Measurements from ENCODE around the gene PRKAA1.

Gene PRKAA1

DNA sequence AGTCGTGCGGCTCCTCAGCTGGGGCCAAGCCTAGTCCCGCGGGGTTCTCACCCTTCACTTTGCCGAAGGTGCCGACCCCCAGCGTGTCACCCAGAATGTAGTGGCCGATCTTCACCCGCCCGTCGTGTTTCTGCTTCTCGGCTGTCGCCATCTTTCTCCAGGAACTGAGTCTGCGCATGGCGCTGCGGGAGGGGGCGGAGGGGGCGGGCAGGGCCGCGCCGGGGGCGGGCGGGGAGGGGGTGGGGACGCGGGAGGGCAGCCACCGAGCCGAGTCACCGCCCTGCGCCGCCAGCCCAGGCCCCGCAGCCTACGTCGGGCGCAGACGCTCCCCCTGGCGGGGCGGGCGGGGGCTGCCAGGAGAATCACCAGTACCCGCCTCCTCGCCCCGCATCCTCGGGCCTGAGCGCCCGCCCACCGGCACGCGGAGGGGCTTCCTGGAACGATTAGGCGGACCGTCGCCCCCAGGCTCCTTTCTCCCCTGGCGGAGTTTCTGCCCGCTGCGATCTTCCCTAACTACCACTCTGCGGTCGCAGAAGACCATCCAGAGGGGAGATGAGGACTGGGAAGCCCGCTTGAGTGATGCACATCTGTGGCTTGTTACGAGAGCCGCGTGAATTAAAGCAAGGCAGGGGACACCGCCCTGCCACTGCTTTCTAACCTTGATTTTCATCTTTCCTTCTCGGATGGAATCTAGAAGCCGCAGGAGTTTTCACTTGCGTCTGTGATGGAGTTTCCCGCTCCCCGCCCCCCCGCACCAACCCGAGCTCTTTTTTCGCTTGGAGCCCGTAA is at the start of gene PRKAA1:
PRKAA1 (minus strand) TSS at position 363 of the 789 bp plus-strand sequence; CDS start at position 178, 185 bp downstream.
- peak; percentile 74 for DNase-seq (ENCODE audit: low read depth, low spot score)

DNA sequence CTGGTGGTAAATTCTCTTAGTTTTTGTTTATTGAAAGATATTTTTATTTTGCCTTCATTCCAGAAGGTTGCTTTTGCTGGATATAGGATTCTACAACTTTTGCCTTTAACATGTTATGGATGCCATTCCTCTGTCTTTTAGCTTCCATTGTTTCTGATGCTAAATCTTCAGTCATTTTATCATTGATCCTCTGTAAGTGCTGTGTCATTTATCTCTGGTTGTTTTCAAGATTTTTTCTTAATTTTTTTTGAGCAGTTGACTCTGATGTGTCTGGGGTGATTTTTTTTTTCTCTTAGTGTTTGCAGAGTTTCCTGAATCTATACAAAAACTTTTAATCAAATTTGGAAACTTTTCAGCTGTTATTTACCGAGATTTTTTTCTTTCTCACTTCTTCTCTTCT is 49.4 kb upstream of the PRKAA1 start:
- DNase-seq (ENCODE audit: low read depth, low spot score): no peak

DNA sequence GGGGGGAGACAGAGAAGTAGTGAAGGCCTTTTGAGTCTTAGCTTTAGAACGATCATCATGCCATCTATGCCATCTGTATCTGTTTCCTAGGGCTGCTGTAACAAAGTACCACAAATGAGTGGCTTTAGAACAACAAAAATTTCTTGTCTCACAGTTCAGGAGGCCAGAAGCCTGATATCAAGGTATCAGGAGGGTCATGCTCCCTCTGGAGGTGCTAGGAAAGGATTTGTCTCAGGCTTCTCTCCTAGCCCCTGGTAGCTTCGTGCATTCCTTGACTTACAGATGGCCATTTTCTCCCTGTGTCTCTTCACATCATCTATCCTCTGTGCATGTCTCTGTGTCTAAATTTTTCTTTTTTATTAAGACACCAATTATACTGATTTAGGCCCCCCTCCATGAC is 48.2 kb upstream of the PRKAA1 start:
- DNase-seq (ENCODE audit: low read depth, low spot score): no peak

DNA sequence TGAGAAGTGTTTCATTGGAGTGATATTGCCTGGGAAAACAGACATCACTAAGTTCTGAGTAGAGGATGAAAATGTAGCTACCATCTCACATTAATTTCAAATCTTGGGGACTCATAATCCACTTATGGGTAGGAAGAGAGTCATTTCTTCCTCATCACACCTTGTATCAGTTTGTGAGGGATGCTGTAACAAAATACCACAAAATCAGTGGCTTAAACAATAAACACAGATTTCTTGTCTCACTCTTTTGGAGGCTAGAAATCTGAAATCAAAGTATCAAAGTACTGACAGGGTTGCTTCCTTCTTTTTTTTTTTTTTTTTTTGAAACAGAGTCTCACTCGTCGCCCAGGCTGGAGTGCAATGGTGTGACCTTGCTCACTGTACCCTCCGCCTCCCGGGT is 46.4 kb upstream of the PRKAA1 start:
- DNase-seq (ENCODE audit: low read depth, low spot score): no peak

DNA sequence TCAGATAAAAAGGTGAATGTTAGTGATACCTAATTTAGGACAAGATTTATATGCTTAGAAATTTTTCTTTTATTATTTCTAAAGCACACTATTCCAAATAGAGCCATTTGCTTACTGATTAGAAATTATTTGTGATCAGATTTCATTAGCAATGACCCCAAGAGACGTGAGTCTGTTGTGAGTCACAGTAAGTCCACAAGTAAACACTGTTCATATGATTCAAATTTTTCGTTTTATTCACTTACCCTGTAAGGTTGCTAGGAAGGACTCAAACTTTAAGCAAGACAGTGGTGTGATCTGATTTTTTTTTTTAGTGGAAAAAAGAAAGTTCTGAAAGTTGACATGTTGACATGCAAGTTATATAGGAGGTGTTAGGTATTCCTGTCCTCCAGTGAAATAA is 44.2 kb upstream of the PRKAA1 start:
- no peak for DNase-seq (ENCODE audit: low read depth, low spot score)

DNA sequence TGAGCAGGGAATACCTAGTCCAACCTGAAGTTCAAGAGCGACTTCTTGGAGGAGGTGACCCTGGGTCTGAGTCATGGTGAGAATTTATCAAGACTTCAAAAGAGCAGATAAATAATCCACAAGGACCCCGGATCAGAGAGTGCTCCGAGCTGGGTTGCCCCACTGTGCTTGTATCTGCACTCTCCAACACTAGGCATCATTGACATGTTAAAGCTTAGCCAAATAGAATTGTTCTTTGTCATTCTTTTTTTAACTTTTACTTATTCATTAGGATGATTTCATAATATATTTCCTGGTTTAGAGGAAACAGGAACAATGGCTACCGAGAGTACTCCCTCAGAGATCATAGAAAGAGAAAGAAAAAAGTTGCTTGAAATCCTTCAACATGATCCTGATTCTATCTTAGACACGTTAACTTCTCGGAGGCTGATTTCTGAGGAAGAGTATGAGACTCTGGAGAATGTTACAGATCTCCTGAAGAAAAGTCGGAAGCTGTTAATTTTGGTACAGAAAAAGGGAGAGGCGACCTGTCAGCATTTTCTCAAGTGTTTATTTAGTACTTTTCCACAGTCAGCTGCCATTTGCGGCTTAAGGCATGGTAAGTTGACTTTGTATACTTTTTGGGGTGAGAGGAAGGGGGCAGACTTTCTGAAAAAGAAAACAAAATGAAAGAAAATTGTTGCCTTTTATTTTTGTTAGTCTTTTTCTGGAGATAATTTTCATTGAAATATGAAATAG is 43.1 kb upstream of the PRKAA1 start, which contains the start of gene CARD6:
CARD6 (plus strand) TSS at position 300 of the 738 bp plus-strand sequence; CDS start at position 316, 16 bp downstream.
- no peak for DNase-seq (ENCODE audit: low read depth, low spot score)

DNA sequence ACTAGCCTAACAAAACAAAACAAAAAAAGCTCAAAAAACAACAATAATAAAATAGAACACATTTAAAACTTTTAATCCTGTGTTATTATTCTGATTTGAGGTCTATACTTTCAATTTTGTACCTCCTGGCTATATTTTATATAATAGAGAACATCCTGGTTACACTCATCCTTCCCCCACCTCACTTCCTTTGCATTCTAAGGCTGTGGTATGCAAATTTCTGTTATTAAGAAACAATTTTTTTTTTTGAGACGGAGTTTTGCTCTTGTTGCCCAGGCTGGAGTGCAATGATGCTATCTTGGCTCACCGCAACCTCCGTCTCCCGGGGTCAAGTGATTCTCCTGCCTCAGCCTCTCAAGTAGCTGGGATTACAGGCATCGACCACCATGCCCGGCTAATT is 39.9 kb upstream of the PRKAA1 start:
- DNase-seq (ENCODE audit: low read depth, low spot score): no peak

DNA sequence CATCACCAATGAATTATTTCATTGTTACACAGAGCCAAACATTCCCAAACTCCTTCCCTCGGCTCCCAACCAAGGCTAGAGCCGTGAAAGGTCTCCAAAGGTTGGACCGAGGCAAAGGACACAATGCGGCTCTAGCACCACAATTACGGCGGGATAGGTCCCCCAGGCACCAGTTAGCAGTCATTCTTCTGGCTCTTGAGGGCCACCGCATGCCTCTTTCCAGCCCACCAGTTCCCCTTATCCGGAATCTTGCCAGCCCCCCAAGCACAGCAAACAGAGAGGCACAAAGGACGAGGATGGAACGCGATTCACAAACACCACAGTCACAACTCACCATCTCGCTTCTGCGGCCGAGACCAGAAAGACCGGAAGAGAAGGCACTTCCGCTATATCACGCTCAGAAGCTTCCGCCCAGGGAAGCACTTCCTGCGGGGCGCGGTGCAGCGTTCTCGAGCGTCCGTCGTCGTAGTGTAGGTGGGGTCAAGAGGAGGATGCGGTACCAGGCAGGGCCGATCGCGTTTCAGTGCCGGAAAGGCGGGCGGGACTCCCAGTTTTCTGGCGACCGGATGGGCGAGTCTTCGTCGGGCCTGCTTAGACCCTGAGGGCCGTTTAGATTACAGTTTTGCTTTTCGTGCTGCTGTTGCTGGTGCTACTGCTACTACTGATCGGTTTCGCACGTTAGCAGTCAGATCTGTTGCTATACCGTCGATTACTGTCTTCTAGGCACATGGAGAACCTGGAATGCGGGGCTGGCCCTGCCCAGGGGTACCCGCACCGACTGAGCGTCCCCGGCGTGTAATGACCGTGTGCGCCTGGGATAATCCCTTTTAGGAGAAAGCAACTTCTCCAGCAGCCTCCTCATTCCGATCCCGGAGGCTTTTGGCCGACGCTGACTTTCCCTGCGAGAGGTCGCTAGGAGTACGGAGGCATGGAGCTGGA is 36.9 kb upstream of the PRKAA1 start, which contains the start of gene RPL37:
RPL37 (minus strand) TSS at position 374 of the 939 bp plus-strand sequence; CDS start at position 337, 37 bp downstream.
- DNase-seq (ENCODE audit: low read depth, low spot score): peak; percentile 89

DNA sequence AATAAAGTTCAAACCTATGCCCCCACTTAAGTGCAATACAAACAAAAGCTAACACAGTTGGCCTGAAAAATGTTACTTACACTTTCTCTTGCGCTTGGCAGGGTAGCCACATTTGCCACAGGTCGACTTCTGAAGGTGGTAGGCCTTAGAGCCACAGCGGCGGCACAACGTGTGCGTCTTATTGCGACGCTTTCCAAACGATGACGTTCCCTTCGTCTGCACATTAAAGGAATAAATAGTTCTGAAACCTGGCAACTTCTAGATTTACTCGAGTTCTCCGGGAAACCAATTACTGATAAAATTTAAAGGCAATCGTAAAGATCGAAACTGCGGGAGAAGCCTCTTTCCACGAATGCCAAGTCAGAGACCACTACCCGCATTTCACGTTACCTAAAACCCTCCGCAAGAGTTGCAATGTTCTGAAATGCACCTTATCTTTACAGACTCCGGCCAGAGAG is 36.2 kb upstream of the PRKAA1 start:
- no peak for DNase-seq (ENCODE audit: low read depth, low spot score)

DNA sequence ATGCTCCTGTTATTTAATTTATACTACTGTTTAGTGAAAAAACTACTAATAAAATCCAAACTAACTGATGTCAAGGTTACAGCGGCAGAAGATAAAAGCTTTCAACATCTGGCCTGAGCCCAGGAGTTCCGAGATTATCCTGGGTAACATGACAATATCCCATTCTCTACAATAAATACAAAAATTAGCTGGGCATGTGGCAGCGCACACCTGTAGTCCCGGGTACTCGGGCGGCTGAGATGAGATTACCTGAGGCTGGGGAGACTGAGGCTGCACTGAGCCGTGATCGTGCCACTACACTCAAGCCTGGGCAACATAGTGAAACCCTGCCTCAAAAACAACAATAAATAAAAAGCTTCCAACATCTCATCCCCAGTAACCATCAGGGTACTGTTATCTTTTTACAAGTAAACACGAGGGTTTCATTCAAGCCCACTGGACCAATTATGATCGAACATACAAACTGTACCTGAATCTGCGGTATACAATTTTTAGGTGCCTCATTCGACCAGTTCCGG is 35.6 kb upstream of the PRKAA1 start:
- no peak for DNase-seq (ENCODE audit: low read depth, low spot score)

DNA sequence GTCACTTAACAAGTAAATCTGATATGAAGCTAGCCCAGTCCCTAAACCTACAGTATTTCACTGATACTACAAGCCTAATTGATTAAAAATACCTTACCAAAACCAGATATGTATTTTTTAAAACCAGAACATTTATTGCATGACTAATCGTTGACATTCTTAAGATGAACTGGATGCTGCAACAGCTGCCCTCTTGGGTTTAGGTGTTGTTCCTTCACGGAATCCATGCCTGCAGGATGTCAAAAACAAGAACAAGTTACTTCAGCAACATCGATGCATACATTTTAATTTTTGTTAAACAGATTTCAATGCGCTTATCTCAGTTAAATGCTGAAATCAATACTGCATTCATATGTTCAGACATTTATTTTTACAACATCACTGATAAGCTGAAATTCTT is 34.2 kb upstream of the PRKAA1 start:
- DNase-seq (ENCODE audit: low read depth, low spot score): no peak

DNA sequence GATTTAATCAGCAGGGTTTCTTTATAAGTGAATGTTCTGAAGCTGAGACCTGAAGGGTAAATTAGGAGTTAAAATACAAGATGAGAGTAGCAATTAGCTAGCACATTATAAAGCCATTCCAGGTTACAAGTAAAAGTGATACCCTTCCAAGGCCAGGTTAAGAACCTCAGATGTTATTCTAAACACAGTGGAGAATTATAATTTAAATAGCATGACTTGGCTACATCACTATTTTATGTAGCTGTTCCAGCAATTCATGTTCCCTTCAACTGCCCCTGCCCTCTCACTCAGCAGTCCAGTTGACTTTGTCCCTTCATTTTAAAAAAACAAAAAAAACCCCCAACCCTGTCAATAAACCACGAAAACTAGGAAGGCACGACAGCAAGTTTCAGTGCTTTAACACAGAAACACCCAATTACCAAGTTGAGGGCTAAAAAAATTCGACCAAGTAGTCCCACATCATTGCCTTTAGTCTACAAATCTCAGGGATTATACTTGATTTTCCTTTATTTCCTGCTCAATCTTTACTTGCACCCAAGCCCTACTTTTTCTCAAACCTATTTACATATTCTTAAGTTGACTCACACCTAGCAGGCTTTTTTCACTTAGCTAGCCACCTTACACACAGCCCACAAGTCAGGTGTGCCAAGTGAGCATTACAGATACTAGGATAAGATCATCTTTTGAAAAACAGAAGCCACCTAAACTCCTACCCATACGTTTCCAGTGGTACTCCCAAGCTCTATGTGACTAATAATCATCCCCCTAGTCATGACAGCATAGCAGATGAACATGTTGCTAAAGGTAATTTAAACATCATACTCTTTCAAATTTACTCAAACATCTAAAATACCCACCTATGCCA is 33.4 kb upstream of the PRKAA1 start:
- DNase-seq (ENCODE audit: low read depth, low spot score): no peak

DNA sequence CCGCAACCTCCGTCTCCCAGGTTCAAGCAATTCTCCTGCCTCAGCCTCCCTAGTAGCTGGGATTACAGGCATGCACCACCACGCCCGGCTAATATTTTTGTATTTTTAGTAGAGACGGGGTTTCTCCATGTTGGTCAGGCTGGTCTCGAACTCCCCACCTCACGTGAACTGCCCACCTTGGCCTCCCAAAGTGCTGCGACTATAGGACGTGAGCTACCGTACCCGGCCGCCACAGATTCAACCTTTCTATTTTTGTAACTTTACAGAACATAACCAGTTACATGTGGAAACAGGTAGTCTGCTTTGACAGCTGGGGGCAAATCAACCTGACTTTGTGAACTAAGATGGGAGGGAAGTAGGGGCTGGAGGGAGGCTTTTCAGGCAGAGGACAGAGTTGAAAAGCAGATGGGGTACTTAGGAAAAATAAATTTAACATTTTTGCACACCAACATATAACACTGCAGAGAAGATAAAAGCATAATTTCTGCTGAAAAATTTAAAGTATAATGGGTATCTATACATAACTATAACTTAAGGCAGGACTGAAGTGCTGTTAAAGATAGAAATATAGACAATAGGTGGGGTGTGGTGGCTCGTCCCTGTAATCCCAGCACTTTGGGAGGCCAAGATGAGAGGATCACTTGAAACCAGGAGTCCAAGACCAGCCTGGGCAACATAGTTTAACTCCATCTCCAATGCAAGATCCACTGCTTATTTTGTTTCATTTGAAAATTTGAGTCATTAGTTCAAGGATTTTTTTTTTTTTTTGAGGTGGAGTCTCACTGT is 31.8 kb upstream of the PRKAA1 start:
- no peak for DNase-seq (ENCODE audit: low read depth, low spot score)

DNA sequence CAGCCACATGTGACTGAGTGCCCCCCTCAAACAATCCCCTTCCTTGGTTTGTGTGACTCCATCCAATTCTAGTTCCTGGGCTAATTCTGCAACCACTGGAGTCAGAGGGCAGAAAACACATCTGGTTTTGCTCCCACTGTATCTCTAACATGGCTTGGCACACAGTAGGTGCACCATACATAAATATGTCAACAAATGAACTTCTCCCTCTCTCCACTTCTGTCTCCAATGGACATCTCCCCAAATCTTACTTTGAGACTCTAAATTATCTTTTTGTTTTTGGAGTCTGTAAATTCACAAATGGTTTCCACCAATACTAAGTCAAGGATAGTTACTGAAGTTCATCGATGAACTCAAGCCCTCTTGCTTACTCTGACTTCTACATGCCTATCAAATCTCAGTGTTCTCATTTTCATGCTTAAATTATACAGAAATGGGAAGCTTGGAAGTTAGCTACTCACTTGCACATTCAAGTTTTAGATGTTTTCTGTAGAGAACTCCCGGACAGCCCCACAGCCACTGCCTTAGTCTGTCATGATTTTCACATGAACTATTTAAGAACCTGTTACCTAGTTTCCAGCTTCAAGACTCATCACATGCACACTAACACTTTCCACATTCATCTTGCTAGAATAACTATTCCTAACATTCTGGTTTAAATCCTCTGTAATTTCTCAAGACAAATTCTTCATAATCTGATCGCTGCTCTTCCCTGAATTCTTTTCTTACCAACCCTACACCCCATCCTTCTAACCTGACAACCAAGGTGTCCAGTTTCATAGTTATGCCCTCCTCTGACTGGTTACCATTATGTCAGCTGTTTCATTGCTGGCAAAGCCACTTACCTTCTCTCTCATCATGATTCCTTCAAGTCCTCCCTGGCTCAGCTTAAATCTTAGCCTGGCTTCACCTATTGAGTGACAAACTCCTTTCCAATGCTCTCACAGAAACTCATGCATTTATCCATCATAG is 30.8 kb upstream of the PRKAA1 start:
- no peak for DNase-seq (ENCODE audit: low read depth, low spot score)

DNA sequence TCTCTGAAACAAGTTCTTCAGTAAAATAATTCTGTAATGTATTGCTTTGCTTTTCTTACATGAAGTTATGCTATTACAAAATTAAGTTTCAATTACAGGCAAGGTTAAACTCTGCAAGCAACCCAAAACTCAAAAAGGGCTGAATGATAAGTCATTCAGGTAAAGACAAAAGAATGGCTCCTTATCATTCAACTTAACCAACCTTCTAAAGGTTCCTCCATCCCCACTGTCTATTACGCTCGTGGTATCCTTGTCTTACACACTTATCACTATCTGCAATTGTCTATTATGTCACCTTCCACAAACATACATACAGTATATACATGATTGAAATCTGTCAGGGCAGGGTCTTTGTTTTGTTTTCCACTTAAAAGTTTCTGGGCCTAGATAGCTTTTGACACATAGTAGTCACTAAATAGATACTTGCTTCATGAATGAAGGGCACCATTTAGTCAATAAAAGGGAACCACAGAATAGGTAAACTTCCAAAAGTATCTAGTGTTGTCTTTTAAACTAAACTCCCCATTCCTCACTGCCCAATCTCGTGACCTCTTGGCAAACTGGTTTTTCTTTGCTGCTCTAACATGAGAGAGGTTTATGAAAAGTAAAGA is 30.0 kb upstream of the PRKAA1 start:
- no peak for DNase-seq (ENCODE audit: low read depth, low spot score)

DNA sequence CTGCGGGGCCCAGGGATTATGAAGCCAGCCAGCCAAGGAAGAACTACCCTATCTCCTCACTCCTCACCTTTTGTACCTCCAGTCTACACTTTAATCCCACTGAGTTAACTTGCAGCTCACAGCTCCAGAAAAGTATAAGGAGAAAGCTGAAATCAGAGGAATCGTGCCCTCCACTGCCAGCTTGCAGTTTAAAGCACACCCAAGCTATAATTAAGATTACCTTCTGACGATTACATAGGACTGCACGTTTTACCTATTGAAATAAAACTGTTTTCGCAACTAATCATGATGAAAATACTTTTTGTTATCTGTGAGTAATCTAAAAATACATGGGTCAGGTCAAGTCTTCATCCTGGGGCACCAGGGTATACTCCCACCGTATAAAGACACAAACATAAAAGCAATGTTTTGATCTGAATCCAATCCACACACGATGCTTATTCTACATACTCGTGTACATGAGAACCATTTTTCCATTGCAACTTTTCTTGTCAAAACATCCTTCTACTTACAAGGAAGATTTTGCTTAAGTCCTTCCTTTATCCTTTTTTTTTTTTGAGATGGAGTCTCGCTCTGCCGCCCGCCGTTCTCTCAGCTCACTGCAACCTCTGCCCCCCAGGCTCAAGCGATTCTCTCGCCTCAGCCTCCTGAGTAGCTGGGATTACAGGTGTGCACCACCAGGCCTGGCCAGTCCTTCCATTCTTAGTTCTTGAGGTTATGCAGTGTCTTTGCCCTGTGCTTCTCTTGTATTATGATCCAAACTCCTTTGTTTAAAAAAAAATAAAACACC is 29.2 kb upstream of the PRKAA1 start:
- DNase-seq (ENCODE audit: low read depth, low spot score): no peak
